ENCODE results near the gene FBXL13.

GRCh38 chr7:102942181-102942866 lies 132.3 kb downstream of the FBXL13 start:
- no peak for TF ChIP-seq POLR2AphosphoS5 (IDR thresholded peaks at IDR 0.05)
- TF ChIP-seq CTCF (IDR thresholded peaks at IDR 0.05): no peak
